HG03060 (cell line): Measurements from ENCODE around the gene ANKRD17.

Experiments
- ATAC-seq: cut with Tn5 transposase; IDR thresholded peaks from one replicate; pipeline ENCODE4 v1.9.1; 2021; ENCODE audit warnings: low read depth, moderate number of reproducible peaks; ENCODE audit not compliant: unreplicated experiment

ANKRD17 gene

DNA sequence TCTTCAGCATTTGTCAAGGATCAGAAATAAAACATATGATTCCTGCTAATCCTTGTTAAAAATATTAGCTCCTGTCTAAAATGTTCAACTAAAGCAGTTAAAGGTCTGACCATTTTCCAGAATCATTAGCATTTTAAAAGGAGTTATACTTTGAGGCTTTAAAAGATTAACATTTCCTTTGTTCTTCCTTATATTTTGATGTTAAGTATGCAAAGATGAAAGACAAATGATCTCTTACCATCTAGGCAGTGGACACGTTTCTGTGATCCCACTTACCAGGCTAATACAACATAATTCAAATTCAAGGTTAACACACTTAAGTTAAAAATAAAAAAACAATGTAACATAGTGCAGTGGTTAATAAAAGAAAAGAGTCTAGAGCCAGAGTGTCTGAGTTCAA, 127.3 kb downstream of the ANKRD17 start:
- ATAC-seq: no peak

DNA sequence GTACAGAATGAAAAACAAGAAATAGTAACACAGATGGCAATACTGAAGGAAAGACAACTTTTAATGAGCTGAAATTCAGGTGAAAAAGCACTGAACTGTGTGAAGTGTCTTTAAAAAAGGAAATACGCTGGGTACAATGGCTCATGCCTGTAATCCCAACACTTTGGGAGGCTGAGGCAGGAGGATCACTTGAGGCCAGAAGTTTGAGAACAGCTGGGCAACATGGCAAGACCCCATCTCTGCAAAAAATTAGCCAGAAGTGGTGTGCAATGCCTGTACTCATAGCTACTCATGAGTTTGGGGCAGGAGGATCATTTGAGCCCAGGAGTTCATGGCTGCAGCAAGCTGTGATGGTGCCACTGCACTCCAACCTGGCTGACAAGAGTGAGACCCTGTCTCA, 129.3 kb downstream of the ANKRD17 start:
- no peak for ATAC-seq

DNA sequence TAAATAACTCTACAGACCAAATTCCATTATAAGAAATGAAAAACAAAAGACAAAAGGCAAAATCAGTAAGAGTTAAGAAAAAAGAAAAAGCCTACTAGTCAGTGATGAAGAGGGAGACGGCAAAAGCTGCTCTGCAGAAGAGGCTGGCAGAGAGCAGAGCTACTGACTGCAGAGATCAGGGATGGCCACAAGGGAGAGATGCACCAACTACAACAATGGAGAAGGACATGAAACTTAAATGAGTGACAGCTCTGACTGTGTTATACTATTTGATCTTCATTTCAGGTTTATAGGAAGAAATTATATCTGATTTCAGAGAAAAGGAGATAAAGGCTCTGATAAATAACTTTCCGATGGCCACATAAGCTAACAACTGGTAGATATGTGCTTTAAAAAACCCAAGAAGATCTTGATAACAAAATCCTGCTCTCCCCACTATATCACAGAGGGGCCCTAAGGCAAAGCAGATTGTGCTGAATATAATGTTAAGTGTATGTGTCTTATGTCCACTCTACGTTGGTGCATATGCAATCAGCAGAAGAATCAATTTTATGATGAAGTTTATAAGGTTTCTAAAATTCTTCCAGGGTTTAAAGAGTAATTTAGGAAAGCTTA, 130.7 kb downstream of the ANKRD17 start:
- ATAC-seq: peak; percentile 81

DNA sequence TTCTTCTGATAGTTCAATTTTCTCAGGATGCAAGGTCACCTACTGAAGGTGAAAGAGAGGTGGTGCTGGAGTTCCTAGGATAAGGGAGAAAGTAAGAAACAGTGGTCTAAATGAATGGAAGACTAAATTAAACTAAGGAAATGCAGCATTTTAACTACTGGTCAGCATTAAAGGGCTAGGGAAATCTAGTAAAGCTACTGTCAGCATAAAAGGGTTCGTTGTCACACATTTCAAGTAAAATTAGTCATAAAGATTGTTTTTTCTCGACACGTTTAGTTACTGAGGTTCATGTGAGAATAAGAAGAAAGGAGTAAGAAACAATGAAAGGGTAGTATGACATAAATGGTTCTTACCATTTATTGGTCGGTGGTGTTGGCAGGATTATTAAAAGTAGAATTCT, 149.1 kb downstream of the ANKRD17 start:
- ATAC-seq: no peak

DNA sequence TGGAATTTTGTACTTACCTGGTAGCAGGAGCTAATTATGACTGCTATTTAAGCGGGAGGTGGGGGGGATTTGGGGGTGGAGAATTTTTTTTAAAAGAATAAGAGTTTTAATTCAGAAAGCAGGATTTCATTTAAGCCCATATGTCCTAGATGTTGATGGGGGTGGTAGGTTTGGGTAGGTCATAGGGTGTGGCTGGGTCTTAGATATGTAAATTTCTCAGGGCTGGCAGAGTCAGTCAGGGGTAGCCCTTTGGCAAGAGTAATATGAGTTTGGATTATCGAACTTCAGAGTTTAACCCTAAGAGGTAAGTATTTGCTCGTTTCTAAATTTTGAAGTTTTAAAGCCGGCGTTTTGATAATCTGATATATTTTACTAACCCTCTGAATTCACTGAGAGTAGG, 153.9 kb downstream of the ANKRD17 start:
- ATAC-seq: no peak

DNA sequence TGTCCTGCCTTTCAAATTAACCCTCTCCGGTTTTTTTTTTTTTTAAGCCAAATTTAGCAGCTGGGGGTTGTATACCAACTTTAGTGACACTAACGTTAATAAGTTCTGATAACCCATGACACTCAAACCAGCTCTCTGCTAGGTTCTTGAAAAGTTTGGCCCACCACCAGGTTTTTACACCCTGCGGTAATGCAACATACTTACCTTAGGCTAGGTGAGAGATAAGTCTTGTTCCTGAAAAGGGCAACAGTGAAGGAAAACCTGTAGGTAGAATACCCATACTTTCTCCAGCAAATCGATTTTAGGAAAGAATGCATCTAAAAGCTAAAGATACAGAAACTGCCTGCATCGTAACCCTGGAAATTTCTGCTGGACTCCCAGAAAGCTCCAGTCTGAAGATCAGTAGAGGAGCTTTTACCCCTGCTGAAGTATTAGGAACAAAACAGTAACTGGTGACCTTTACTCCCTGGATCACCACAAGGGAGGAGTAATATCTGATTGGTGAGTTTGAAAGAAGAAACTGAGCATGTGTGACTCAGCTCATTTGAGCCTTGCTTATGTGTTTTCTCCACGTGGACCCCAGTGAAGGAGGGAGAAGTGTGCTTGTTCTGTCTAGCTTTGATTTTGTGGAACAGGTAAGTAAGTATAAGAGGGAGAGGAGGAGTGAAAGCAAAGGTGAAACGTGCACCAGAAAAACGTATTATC, 154.6 kb downstream of the ANKRD17 start:
- no peak for ATAC-seq

DNA sequence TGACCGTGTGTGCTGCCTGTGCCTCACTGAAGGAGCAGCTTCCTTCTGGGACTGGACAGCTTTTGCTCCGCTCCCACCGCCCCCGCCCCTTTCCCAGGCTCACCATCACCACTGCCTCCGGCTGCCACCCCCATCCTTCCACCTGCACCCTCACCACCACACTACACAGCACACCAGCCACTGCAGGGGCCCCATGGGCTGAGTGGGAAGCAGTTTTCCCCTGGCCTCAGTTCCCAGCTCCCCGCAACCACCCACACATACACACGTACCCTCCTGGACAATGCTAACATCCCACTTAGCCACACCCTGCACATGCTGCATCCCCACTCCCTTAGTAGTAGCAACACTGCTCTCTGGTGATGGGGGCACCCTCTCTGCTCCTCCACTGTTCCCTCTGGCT, 159.5 kb downstream of the ANKRD17 start:
- ATAC-seq: no peak

DNA sequence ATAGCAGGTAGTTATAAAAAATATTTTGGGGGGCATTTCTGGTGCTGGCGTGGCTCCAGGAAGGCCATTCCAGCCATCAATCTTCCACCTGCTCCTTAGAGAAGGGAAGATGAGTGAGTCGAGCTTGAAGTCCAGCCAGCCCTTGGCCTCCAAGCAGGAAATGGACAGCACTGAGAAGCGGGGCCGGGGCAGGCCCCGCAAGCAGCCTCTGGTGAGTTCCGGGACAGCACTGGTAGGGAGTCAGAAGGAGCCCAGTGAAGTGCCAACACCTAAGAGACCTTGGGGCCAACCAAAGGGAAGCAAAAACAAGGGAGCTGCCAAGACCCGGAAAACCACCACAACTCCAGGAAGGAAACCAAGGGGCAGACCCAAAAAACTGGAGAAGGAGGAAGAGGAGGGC, 159.9 kb downstream of the ANKRD17 start:
- ATAC-seq: no peak

DNA sequence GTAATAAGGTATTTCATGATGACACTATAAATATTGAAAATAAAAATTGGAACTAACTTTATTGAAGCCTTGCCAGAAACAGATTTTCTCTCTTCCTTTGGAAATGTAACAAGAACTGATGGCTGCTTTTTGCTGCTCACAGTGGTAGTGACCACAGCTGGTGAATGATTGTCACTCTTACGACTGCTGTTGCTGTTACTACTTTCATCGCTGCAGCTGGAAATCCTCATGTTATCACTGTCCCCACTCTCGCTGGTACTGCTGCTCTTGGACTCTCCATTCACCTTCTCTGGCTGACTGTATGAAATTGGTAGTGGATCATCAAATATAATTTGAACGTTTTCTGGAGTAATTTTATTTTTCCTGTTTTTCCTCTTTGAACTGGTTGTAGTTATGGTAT, 160.6 kb downstream of the ANKRD17 start:
- no peak for ATAC-seq

DNA sequence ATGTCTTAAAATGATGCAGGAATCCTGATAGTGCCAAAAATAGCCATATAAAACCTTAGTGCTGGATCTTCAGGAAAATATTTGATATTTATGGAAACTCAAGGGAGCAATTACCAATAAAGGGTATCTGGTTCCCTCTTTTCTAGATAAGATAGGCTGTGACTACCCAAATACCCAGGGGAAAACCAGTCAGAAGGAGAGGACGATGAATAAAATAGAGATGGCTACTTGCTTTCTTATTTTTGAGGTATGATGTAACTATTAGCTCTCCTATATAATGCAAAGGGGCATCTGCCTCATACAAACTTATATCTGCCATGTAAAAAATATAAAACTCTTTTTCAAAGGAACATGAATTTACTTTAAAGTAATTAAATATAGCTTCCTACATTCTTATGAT, 165.7 kb downstream of the ANKRD17 start:
- ATAC-seq: no peak

DNA sequence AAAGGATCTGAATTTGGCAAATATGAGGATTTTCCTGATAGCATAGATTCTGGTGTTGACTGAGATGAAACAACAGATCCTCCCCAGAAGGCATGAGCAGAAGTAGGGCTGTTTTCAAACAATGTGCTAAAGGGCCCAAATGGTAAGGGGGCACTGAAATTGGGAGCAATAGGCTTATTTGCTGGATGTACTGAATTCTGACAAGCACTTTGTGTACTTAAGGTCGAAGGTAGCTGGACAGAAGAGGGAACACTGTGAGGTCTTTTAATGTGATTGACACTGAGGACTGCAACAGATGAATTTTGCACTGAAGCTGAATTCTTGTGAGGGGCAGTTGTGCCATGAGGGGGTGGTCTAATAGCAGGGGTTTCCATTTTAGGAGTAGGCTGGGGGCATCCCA, 167.9 kb downstream of the ANKRD17 start:
- no peak for ATAC-seq

DNA sequence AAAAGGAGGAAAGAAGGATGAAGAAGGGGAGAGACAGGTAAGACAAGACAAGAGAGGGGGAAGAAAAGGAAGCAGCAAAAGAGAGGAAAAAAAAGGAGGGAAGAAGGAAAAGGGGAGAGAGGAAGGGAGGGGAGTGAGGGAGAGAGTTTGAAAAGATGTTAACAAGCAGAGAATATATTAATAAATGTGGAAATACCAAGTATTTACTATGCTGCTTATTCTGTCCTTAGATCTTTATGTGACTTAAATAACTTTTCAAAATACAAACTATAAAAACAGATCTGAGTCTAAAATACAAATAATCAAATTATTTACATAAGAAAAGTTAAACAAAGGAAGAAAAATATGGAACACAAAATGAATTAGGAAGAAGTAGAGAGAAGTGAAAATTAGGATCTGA, 170.7 kb downstream of the ANKRD17 start:
- ATAC-seq: no peak

DNA sequence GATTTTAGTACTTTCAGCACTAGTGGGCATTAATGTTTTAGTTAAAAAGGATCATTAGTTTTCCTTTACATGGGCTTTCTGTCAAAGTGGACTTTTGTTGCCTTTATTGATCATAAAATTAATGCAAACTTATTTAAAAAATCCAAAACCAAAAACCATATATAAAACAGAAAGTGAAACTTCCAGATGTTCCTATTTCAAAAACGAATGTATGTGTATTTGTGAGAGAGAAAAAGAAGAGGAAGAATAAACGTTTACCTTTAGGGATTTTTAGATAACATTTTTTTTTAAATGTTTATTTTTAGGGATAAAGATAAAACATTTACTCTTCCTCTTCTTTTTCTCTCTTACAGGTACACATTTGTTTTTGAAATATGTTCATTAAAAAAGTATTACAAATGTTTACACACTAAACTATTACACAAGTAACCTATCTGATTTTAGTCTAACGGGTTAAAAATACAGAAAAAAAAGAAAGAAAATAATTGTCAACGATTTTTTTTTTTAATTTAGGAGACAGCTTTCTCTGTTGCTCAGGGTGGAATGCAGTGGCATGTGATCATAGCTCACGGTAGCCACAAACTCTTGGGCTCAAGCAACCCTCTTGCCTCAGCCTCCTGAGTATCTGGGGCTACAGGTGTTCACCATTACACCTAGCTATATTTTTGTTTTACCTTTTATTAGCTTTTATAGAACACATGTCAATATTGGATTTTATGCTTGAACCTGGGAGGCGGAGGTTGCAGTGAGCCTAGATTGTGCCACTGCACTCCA, 172.3 kb downstream of the ANKRD17 start:
- no peak for ATAC-seq

DNA sequence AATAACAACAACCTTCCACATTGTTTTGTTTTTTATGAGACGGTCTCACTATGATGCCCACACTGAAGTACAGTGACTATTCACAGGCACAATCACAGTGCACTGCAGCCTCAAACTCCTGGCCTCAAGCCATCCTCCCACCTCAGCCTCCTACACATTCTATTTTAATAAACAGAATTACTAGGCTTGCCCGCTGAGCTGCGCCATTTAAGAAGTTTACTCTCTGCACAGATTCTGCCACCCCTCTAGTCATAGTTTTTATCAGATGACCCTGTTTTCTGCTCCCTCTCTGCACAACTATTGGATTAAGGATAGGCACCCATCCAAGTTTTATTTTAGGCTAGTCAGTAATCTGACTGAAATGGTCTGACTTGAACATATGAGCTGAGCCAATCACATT, 177.8 kb downstream of the ANKRD17 start:
- no peak for ATAC-seq

DNA sequence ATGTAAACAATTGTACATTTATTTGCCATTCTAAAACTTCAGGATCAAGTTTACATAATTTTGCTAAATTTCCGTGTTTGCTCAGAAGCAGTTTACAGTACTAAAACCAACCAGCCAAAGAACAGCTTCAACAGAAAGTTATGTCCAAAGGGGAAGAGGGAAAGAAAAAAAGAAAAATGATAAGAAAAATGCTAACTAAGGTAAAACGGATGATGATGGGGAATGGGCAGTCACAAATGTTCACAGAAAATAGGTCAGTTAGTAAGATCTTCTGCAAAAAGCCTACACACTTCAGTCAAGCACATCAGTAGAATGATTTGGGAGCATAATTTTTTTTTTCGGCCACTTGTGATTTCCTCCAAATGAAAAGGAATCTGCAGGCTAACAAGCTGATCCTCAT, 182.8 kb downstream of the ANKRD17 start:
- ATAC-seq: no peak

DNA sequence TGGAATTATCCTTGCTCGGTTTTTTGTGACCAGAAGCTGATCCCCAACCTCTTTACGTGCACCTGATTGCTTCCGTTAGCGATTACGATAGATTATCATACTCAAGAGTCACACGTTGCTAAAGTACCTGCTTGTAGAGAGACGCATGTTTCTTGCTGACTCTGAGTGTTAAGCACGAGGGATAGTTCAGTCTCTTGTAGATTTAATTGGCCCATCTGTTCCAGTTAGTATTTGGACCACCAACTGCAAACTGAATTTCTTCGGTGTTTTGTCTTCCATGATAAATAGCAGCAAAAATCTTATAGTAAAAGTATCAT, 188.6 kb downstream of the ANKRD17 start:
- ATAC-seq: peak; percentile 9

DNA sequence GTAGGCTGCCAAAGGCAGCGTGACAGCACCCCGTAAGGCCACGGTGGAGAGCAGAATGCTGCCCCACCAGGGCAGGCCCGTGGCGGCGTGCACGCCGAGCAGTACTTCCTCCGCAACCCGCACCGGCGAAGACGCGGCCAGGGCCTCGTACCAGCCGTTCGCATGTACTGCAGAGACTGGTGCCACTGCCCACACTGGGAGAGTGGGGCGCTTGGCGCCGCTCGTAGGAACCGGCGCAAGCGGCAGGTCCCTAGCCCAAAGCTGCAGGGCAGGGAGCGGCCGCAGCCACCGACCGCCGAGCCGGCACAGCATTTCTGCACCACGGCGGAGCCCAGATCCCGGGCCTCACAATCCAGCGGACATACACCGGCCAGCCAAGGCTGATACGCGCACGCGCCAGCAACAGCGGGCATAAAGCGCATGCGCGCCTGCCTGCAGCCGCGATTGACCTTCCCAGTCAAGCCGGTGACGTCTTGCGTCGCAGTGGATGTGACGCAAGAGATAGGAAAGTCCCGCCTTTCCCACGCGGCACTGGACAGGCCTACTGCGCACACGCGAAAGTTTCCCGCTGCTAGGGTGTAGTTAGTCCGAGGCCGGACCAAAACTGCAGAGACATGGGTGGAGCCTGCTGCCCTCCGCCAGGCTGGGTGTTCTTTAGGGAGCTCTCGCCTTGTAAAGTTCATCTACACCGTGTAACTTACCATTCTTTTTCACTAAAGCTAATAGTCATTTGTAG, 189.1 kb downstream of the ANKRD17 start, which contains the start of gene COX18:
COX18 (minus strand) TSS at position 379 of the 736 bp plus-strand sequence; CDS start at position 312, 67 bp downstream.
- peak; percentile 82 for ATAC-seq

DNA sequence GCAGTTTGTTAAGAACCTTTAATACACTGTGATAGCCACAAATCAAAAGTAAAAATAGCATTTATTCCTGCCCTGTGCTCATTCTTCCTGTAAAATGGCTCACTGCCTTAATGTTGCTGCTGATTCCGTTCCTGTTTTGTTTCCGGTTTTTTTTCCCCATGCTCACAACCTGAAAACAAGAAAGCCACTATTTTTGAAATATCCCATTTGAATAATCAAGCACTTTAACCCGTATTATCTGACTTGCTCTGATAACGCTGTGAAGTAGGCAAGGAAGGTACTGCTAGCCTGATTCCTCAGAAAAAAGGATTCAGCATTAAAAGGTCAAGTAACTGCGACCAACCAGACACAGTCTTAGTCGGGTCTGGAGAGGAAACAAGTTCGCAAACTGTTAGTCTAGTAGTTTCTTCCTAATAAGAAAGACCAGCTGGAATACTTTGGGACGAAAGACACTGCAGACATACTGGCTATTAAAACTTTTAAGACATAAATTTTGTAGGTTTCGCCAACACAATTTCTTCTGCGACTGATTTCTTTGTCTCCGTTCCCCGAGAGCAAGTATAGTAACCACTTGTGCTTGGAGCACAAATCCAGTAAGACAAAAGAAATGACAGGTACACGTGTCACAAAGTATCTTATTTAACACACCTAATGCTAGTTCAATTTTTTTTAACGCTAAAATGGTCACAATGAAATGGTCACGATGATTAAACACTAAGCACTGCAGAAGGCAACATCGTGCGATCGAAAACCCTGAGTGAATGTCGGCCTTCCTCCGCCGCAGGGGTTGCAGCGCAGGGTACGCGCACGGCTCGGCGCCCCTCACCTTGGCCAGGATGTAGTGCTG, 189.9 kb downstream of the ANKRD17 start:
- peak; percentile 1 for ATAC-seq

DNA sequence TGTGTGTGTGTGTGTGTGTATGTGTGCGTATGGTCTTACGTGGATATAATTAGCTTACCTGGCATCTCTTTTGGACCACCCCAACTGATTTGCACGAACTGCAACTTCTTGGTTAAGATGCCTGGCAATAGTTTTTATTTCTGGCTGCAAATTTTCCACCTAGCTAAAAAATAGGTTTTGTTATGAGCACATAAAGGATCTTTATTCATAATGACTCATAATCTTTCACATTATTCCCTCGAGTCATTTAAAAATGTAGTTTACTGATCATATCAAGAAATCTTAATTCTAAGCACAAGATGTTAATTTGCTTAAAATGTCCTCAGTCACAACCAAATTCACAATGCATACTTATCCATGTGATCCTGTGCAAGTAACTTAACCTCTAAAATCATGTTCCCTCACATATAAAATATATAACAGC, 190.6 kb downstream of the ANKRD17 start:
- no peak for ATAC-seq

DNA sequence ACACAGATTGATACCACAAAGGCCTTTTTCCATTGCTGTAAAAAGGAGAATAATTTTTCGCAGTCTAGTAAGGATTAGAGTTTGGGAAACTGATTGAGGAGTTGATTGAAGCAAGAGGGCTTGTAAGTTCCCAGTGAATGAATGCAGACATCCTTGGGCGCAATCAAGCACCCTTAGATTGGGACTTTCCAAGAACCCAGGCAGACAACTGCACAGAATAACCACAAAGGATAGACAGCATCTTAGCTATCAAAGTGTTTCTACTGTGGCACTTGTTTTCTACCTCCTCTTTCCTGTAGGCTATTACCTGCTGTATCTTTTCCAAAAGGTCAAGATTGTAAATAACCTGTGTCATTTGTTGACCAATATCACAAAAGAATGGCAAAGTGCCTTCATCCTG, 191.7 kb downstream of the ANKRD17 start:
- no peak for ATAC-seq
